WI38 (cell line): ENCODE measurements around the gene PRRC2A.

Experiments
- H3K4me3 ChIP-seq: 2 replicates; pipeline ENCODE4 v1.5.1; 2011; ENCODE audit warnings: low read depth, mild to moderate bottlenecking, control low read depth, low read length
- TF ChIP-seq, protein P1 (sequence below): IDR thresholded peaks from 2 replicates; pipeline ENCODE4 v1.5.1; 2012; ENCODE audit warnings: low read depth, mild to moderate bottlenecking, control low read depth, low read length

Gene PRRC2A

DNA sequence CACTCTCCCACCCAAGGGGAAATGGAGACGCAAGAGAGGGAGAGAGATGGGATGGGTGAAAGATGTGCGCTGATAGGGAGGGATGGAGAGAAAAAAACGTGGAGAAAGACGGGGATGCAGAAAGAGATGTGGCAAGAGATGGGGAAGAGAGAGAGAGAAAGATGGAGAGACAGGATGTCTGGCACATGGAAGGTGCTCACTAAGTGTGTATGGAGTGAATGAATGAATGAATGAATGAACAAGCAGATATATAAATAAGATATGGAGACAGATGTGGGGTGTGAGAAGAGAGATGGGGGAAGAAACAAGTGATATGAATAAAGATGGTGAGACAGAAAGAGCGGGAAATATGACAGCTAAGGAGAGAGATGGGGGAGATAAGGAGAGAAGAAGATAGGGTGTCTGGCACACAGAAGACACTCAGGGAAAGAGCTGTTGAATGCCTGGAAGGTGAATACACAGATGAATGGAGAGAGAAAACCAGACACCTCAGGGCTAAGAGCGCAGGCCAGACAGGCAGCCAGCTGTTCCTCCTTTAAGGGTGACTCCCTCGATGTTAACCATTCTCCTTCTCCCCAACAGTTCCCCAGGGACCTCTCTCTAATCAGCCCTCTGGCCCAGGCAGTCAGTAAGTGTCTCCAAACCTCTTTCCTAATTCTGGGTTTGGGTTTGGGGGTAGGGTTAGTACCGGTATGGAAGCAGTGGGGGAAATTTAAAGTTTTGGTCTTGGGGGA is 44.4 kb upstream of the PRRC2A start:
- H3K4me3 ChIP-seq: no peak overlapping the region
- TF ChIP-seq, protein P1, sequence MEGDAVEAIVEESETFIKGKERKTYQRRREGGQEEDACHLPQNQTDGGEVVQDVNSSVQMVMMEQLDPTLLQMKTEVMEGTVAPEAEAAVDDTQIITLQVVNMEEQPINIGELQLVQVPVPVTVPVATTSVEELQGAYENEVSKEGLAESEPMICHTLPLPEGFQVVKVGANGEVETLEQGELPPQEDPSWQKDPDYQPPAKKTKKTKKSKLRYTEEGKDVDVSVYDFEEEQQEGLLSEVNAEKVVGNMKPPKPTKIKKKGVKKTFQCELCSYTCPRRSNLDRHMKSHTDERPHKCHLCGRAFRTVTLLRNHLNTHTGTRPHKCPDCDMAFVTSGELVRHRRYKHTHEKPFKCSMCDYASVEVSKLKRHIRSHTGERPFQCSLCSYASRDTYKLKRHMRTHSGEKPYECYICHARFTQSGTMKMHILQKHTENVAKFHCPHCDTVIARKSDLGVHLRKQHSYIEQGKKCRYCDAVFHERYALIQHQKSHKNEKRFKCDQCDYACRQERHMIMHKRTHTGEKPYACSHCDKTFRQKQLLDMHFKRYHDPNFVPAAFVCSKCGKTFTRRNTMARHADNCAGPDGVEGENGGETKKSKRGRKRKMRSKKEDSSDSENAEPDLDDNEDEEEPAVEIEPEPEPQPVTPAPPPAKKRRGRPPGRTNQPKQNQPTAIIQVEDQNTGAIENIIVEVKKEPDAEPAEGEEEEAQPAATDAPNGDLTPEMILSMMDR: no peak

- no peak overlapping the region for H3K4me3 ChIP-seq
Measured at GRCh38 chr6:31576897-31577578, 43.5 kb upstream of the PRRC2A start.

GRCh38 chr6:31577579-31577966 is 42.9 kb upstream of the PRRC2A start:
- no peak overlapping the region for H3K4me3 ChIP-seq
- TF ChIP-seq, protein P1: no peak

More at GRCh38 chr6:31576897-31577578, 43.5 kb upstream of the PRRC2A start:
- TF ChIP-seq, protein P1: no peak

GRCh38 chr6:31578184-31579118 is 42.1 kb upstream of the PRRC2A start:
- H3K4me3 ChIP-seq: no peak overlapping the region
- TF ChIP-seq, protein P1: no peak

DNA sequence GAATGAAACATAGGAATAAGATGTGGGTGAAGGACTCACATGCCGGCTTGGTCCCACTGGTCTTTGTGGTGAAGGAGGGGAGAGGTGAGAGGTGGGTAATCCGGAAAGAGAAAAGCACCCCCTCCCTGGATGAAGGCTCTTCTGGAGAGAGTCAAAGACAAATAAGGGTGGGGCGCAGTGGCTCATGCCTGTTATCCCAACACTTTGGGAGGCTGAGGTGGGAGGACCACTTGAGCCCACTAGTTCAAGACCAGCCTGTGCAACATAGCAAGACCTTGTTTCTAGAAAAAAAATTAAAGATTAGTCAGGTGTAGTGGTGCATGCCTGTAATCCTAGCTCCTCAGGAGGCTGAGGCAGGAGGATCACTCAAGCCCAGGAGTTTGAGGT is 41.4 kb upstream of the PRRC2A start:
- TF ChIP-seq, protein P1: no peak
- no peak overlapping the region for H3K4me3 ChIP-seq

DNA sequence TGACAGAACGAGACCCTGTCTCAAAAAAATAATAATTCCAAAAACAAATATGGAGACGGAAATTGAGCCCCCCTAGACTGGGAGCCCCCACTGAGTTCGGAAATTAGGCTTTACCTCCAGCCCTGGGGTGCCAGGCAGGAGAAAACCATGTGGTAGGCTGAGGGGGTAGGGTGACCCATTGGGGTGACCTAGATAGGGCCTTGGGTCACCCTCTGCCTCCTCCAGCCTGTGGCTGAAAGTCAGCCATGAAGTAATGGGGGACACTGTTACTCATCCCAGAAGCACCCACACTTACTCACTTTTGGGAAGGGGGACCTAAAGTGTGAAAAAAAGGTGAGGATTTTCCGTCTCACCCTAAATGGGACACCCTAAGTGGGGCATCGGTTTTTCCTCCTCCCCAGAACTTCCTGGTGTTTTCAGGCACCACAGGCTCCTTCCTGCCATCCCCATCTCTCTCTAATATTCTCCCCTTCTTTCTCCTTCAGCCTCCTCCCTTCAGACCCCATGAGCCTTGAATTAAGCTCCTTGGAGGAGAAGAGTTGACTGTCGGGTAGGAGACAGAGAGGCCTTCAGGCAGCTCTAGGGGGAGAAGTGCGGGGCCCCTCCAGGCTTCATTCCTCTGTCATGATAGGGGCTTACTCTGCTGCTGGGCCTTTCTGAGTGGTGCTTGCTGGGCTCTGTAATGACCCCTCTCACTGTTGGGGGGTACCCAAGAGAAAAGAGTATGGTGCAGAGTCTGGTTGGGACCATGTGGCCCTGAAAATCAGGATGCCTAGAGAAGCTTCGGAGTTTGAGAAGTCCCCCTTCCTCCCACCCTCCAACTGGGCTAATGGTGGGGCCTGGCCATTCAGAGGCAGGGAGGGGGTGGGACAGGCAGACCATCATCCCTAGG is 40.7 kb upstream of the PRRC2A start:
- TF ChIP-seq, protein P1: no peak
- no peak overlapping the region for H3K4me3 ChIP-seq
